ENCODE data around the gene DMGDH. TPM values are rescaled to one million over a fixed set of nuclear protein-coding genes. Genes with fewer than 3 reads are reported as not detected.

Gene DMGDH
- total RNA-seq, 1 experiment from 2014 or later = not detected

- Histone ChIP-seq H2BK12ac (ENCODE audit: insufficient read length, low read depth, low read length) (no peak overlapping the region), H3K56ac (ENCODE audit: insufficient read length, low read depth, low read length) (no peak overlapping the region), H3K27ac (ENCODE audit: insufficient read length, low read depth, low read length) (no peak overlapping the region), H4K91ac (ENCODE audit: insufficient read length, low read depth, low read length) (no peak overlapping the region), H2AFZ (ENCODE audit: low read length) (no peak overlapping the region), H3K4me1 (ENCODE audit: insufficient read depth, low read length) (no peaks in the 10 kb centered on the region), H3T11ph (ENCODE audit: low read length) (no peak overlapping the region), H3K79me1 (ENCODE audit: insufficient read depth, low read depth, low read length, poor library complexity, severe bottlenecking) (no peaks in the 10 kb centered on the region), H3K27me3 (ENCODE audit: insufficient read depth, low read length) (no peaks in the 10 kb centered on the region), H3K79me2 (ENCODE audit: insufficient read depth, low read length) (no peaks in the 10 kb centered on the region), H4K20me1 (ENCODE audit: control insufficient read depth, insufficient read depth, insufficient read length) (no peaks in the 10 kb centered on the region), H3K18ac (ENCODE audit: insufficient read length, low read depth, low read length) (no peak overlapping the region), H3K23ac (ENCODE audit: insufficient read length, low read depth, low read length) (no peak overlapping the region), H3K4ac (ENCODE audit: low read depth, low read length) (no peak overlapping the region), H2AK5ac (ENCODE audit: insufficient read length, low read length) (no peak overlapping the region), H3K4me2 (ENCODE audit: insufficient read depth, insufficient read length, low read length) (no peak overlapping the region), H3K9ac (ENCODE audit: extremely low read depth, insufficient read length, low read length) (no peak overlapping the region), H2BK120ac (ENCODE audit: low read depth, low read length, poor library complexity, severe bottlenecking) (no peak overlapping the region), H2BK15ac (ENCODE audit: low read depth, low read length) (no peak overlapping the region), H2BK20ac (ENCODE audit: low read depth, low read length, poor library complexity, severe bottlenecking) (no peak overlapping the region), H2BK5ac (ENCODE audit: insufficient read length, low read length) (no peak overlapping the region), H3K14ac (ENCODE audit: insufficient read depth, low read length) (no peak overlapping the region), H4K5ac (ENCODE audit: insufficient read length, low read depth, low read length) (no peak overlapping the region), H3K9me3 (ENCODE audit: control insufficient read depth, low read depth, low read length) (no peaks in the 10 kb centered on the region), H3K23me2 (ENCODE audit: insufficient read length, low read depth, low read length, poor library complexity, severe bottlenecking) (no peaks in the 10 kb centered on the region), H4K8ac (replicated peaks; ENCODE audit: insufficient read length, low read depth, low read length) (no peak overlapping the region)
- DNase-seq = no peak
- peaks cover 13% of the 10 kb centered on the region for H3K27me3 Mint-ChIP-seq (ENCODE audit: low read depth)
- H3K9me3 Mint-ChIP-seq = peaks cover 7% of the 10 kb centered on the region in 2 experiments
- H3K36me3 Mint-ChIP-seq (ENCODE audit: insufficient read depth in 1 of 3, low read depth in 3 of 3) = peaks cover 5 to 11% (median 7%) of the 10 kb centered on the region in 3 experiments; a peak in 6 of 7 replicates
- whole genome bisulfite sequencing (ENCODE audit: extremely low coverage, insufficient read length, low lambda C conversion rate) = no CpG with 5 or more reads among the region's 2 CpGs
- TF ChIP-seq CTCF (conservative IDR thresholded peaks at IDR 0.05) = no peak
- H3K27ac Mint-ChIP-seq = no peak overlapping the region
- no peaks in the 10 kb centered on the region for H3K4me1 Mint-ChIP-seq
- no peak overlapping the region for H3K4me3 Mint-ChIP-seq
Observed at GRCh38 chr5:79105868-79106267, 36.4 kb upstream of the DMGDH start.

All from H9 (cell line).